GM12891 (cell line): ENCODE data around the gene CDC20.

ENCODE experiments used
- POLR2AphosphoS5 ChIP-seq: IDR thresholded peaks from 2 replicates; pipeline ENCODE4 v1.6.1; 2011; ENCODE audit warnings: low read depth, low read length, control low read depth
- TAF1 ChIP-seq: IDR thresholded peaks from 2 replicates; pipeline ENCODE4 v1.6.1; 2011; ENCODE audit warnings: low read depth, low read length, control low read depth

DNA sequence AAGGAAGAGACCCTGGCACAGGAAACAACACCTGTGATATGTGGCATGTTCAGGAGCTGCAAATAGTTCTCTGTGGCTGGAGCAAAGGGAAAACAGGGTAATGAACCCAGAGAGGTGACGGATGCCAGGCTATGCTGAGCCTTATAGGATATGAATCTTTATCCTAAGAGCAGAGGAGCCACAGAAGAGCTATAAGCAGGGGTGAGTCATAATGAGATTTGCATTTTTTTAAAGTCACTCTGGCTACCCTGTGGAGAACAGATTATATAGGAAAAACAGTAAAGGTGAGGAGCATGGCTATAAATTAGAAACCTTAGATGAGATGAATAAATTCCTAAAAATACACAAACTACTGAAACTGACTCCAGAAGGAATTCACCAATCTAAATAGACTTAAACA is 34.0 kb upstream of the CDC20 start:
- TF ChIP-seq TAF1 = no peak
- TF ChIP-seq POLR2AphosphoS5 = no peak
